ENCODE results near the gene HRH1. TPM values are rescaled to one million over a fixed set of nuclear protein-coding genes. Genes with fewer than 3 reads are reported as not detected.
"Not testable (repeated sequence)": the region's sequence is repeated elsewhere in the genome, so short reads cannot be mapped to it uniquely, and the experiment has no call there.

Gene HRH1
- total RNA-seq, 1 donor from 2014 or later: 0.90 TPM

GRCh38 chr3:11130385-11130784, 23.9 kb upstream of the HRH1 start:
- DNase-seq (ENCODE audit: low spot score): no peak
- peaks cover 5% of the 10 kb centered on the region for H3K27me3 Mint-ChIP-seq (ENCODE audit: unreplicated experiment)
- no peak overlapping the region for H3K4me3 Mint-ChIP-seq (ENCODE audit: unreplicated experiment)
- H3K36me3 Mint-ChIP-seq (ENCODE audit: low read depth, unreplicated experiment): no peaks in the 10 kb centered on the region
- no peaks in the 10 kb centered on the region for H3K9me3 Mint-ChIP-seq (ENCODE audit: unreplicated experiment)
- no peak for TF ChIP-seq CTCF (IDR thresholded peaks at IDR 0.05; ENCODE audit: unreplicated experiment)
- H3K4me1 Mint-ChIP-seq (ENCODE audit: unreplicated experiment): no peaks in the 10 kb centered on the region
- H3K27ac Mint-ChIP-seq (ENCODE audit: unreplicated experiment): no peak overlapping the region

GRCh38 chr3:11131371-11131770, 22.9 kb upstream of the HRH1 start:
- DNase-seq (ENCODE audit: low spot score): no peak
- no peak for TF ChIP-seq CTCF (IDR thresholded peaks at IDR 0.05; ENCODE audit: unreplicated experiment)

GRCh38 chr3:11131886-11132285, 22.4 kb upstream of the HRH1 start:
- H3K27me3 Mint-ChIP-seq (ENCODE audit: unreplicated experiment); H3K9me3 Mint-ChIP-seq (ENCODE audit: unreplicated experiment); H3K4me1 Mint-ChIP-seq (ENCODE audit: unreplicated experiment); H3K36me3 Mint-ChIP-seq (ENCODE audit: low read depth, unreplicated experiment); H3K4me3 Mint-ChIP-seq (ENCODE audit: unreplicated experiment); H3K27ac Mint-ChIP-seq (ENCODE audit: unreplicated experiment); DNase-seq (ENCODE audit: low spot score): not testable (repeated sequence)

More at GRCh38 chr3:11131371-11131770, 22.9 kb upstream of the HRH1 start:
- Mint-ChIP-seq H3K27me3 (ENCODE audit: unreplicated experiment) (peaks cover 3% of the 10 kb centered on the region), H3K36me3 (ENCODE audit: low read depth, unreplicated experiment) (no peaks in the 10 kb centered on the region), H3K9me3 (ENCODE audit: unreplicated experiment) (no peaks in the 10 kb centered on the region), H3K27ac (ENCODE audit: unreplicated experiment) (no peak overlapping the region), H3K4me1 (ENCODE audit: unreplicated experiment) (no peaks in the 10 kb centered on the region), H3K4me3 (ENCODE audit: unreplicated experiment) (no peak overlapping the region)

GRCh38 chr3:11132861-11133260, 21.4 kb upstream of the HRH1 start:
- H3K27ac Mint-ChIP-seq (ENCODE audit: unreplicated experiment): no peak overlapping the region
- H3K36me3 Mint-ChIP-seq (ENCODE audit: low read depth, unreplicated experiment): no peaks in the 10 kb centered on the region

GRCh38 chr3:11134794-11135193, 19.5 kb upstream of the HRH1 start:
- Mint-ChIP-seq H3K27me3 (ENCODE audit: unreplicated experiment) (peaks cover 3% of the 10 kb centered on the region), H3K9me3 (ENCODE audit: unreplicated experiment) (no peaks in the 10 kb centered on the region), H3K4me3 (ENCODE audit: unreplicated experiment) (no peak overlapping the region), H3K4me1 (ENCODE audit: unreplicated experiment) (no peaks in the 10 kb centered on the region), H3K27ac (ENCODE audit: unreplicated experiment) (no peak overlapping the region), H3K36me3 (ENCODE audit: low read depth, unreplicated experiment) (no peaks in the 10 kb centered on the region)
- DNase-seq (ENCODE audit: low spot score): no peak
- TF ChIP-seq CTCF (IDR thresholded peaks at IDR 0.05; ENCODE audit: unreplicated experiment): no peak

More at GRCh38 chr3:11132861-11133260, 21.4 kb upstream of the HRH1 start:
- TF ChIP-seq CTCF (IDR thresholded peaks at IDR 0.05; ENCODE audit: unreplicated experiment): no peak
- Mint-ChIP-seq H3K4me1 (ENCODE audit: unreplicated experiment) (no peaks in the 10 kb centered on the region), H3K9me3 (ENCODE audit: unreplicated experiment) (no peaks in the 10 kb centered on the region), H3K27me3 (ENCODE audit: unreplicated experiment) (peaks cover 3% of the 10 kb centered on the region), H3K4me3 (ENCODE audit: unreplicated experiment) (no peak overlapping the region)
- no peak for DNase-seq (ENCODE audit: low spot score)

- no peaks in the 10 kb centered on the region for H3K36me3 Mint-ChIP-seq (ENCODE audit: low read depth, unreplicated experiment)
- no peak overlapping the region for H3K27ac Mint-ChIP-seq (ENCODE audit: unreplicated experiment)
- no peak for TF ChIP-seq CTCF (IDR thresholded peaks at IDR 0.05; ENCODE audit: unreplicated experiment)
- H3K27me3 Mint-ChIP-seq (ENCODE audit: unreplicated experiment): no peaks in the 10 kb centered on the region
- H3K4me3 Mint-ChIP-seq (ENCODE audit: unreplicated experiment): no peak overlapping the region
- no peak for DNase-seq (ENCODE audit: low spot score)
- no peaks in the 10 kb centered on the region for H3K9me3 Mint-ChIP-seq (ENCODE audit: unreplicated experiment)
- H3K4me1 Mint-ChIP-seq (ENCODE audit: unreplicated experiment): no peaks in the 10 kb centered on the region
Measured at GRCh38 chr3:11136116-11136515, 18.2 kb upstream of the HRH1 start.

All from endothelial cell (in vitro differentiated cells).